ENCODE measurements around the gene PTPRZ1. TPM values are rescaled to one million over a fixed set of nuclear protein-coding genes. Genes with fewer than 3 reads are reported as not detected.

Gene PTPRZ1
- polyA plus RNA-seq, 2 of the 4 experiments (the other 2 are of a cell fraction), result not detected

GRCh38 chr7:122006687-122007086 lies 133.7 kb downstream of the PTPRZ1 start:
- WGBS (ENCODE audit: missing lambda C conversion rate), result 0% methylated on average over 2 of the region's 2 CpGs
- DNase-seq (ENCODE audit: low read depth in 1 of 2, low spot score in 1 of 2) (no peak), ATAC-seq (no peak), FAIRE-seq (no peak)
- POLR2A ChIA-PET, result no interaction called here
- Histone ChIP-seq H3K4me2 (no peak overlapping the region), H3K27ac (no peak overlapping the region), H3K4me1 (no peaks in the 10 kb centered on the region), H3K4me3 (no peak overlapping the region), H3K9me3 (no peaks in the 10 kb centered on the region)
- CTCF ChIA-PET, result no interaction called here
- TF ChIP-seq RFX5 (IDR thresholded peaks at IDR 0.05), result no peak
- TF ChIP-seq MYC (IDR thresholded peaks at IDR 0.05; ENCODE audit: borderline replicate concordance, low read length), result no peak
- no peak for TF ChIP-seq HOXA7 (CRISPR knock-in tag; IDR thresholded peaks at IDR 0.05)
- no peak for TF ChIP-seq POLR2AphosphoS2 (conservative IDR thresholded peaks at IDR 0.05; ENCODE audit: low read length)
- TF ChIP-seq MAZ (IDR thresholded peaks at IDR 0.05; ENCODE audit: borderline replicate concordance, low read depth, low read length), result no peak
- no peak for TF ChIP-seq SREBF2 (IDR thresholded peaks at IDR 0.05)
- TF ChIP-seq CTCF (IDR thresholded peaks at IDR 0.05), result no peak
- TF ChIP-seq ZC3H11A (IDR thresholded peaks at IDR 0.05), result no peak
- TF ChIP-seq FOSL2 (IDR thresholded peaks at IDR 0.05), result no peak
- TF ChIP-seq FOSL2 (CRISPR knock-in tag; IDR thresholded peaks at IDR 0.05), result no peak

- no peak for DNase-seq (ENCODE audit: low read depth in 1 of 2, low spot score in 1 of 2)
- ChIA-PET CTCF (interaction anchor here (1.3 kb wide), 1 partner anchor 83 kb away, joined by 4 read pairs; no protein-coding TSS in a partner anchor), POLR2A (no interaction called here)
- no peak overlapping the region for H3K27ac ChIP-seq
- no peak for FAIRE-seq
- no peak overlapping the region for H3K4me3 ChIP-seq
- no peak overlapping the region for H3K4me2 ChIP-seq
- no peaks in the 10 kb centered on the region for H3K9me3 ChIP-seq
- no peak for TF ChIP-seq BHLHE40 (IDR thresholded peaks at IDR 0.05; ENCODE audit: low read depth, low read length)
- no peak for TF ChIP-seq ZFP36 (IDR thresholded peaks at IDR 0.05; ENCODE audit: borderline replicate concordance, partially characterized antibody)
- TF ChIP-seq KDM5A (IDR thresholded peaks at IDR 0.05), result no peak
- TF ChIP-seq SREBF2 (IDR thresholded peaks at IDR 0.05), result no peak
- no peak for TF ChIP-seq SMC3 (IDR thresholded peaks at IDR 0.05)
- TF ChIP-seq HDAC2 (IDR thresholded peaks at IDR 0.05), result no peak
- TF ChIP-seq USF2 (IDR thresholded peaks at IDR 0.05), result no peak
- no peak for TF ChIP-seq ELK1 (IDR thresholded peaks at IDR 0.05; ENCODE audit: low read depth, low read length)
- TF ChIP-seq JUNB (IDR thresholded peaks at IDR 0.05), result no peak
- TF ChIP-seq CHD2 (IDR thresholded peaks at IDR 0.05; ENCODE audit: low read length, partially characterized antibody), result no peak
- TF ChIP-seq CBX8 (IDR thresholded peaks at IDR 0.05), result no peak
- TF ChIP-seq ZNF302 (CRISPR knock-in tag; IDR thresholded peaks at IDR 0.05), result no peak
- TF ChIP-seq NR3C1 (IDR thresholded peaks at IDR 0.05), result no peak
- TF ChIP-seq HES2 (IDR thresholded peaks at IDR 0.05), result no peak
- TF ChIP-seq CTCF (IDR thresholded peaks at IDR 0.05), result no peak
- TF ChIP-seq PBX3 (IDR thresholded peaks at IDR 0.05), result no peak
- H3K4me1 ChIP-seq, result no peaks in the 10 kb centered on the region
- ATAC-seq, result no peak
- 49% methylated on average over 7 of the region's 7 CpGs for WGBS (ENCODE audit: missing lambda C conversion rate)
Measured at GRCh38 chr7:122010116-122010515, 137.2 kb downstream of the PTPRZ1 start.
